Left kidney (tissue), 2 donors: ENCODE data around the gene CD7. TPM values are rescaled to one million over a fixed set of nuclear protein-coding genes. Genes with fewer than 3 reads are reported as not detected.

ENCODE experiments used
- DNase-seq: peaks from one replicate; pipeline ENCODE4 v3.0.0-alpha.2; 2013
- polyA plus RNA-seq: library from polyadenylated mRNA; unstranded; fragments of 120-200 nt; gene quantifications from one replicate; pipeline ENCODE4 v1.2.1, GENCODE V29; 2013; ENCODE audit not compliant: insufficient read length

The CD7 gene
- polyA plus RNA-seq, 1 donor: 0.18 TPM

DNA sequence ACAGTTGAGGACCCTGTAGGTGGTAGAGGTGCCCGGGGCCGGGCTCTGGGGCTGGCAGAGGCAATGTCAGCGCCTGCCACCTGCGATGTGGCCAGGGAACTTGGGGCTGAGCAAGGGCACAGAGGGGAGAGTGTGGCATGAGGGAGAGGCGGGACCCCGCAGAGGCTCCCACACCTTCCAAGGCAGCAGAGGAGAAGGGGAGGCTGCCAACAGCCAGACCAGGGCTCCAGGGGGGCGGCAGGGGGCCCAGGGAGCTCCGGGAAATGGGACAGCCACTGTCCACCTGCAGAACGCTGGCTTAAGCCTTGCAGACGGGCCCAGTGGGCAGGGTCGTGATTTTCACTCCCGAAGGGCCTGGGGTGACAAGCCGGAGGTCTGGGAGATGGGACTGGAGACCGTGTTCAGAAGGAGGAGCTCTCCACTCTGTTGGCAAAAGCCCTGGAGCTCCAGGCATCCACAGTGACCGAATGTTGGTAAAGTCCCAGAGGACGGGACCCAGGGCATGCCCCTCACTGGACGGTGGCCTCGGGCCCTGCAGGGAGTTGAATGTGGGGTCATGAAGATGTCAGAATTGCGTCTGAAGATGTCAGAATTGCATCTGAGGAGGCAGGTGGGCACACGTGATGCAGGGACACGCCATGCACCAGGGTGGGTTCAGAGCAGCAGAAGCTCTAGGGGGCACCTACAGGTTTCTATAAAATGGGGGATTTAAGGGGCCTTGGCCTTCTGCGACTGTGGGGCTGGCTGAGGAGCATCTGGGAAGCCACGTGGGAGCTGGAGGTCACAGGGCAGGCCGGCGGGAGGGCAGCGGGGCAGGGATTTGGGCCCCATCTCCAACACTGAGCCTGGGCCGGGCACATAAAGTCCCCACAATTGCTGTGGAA is 18.6 kb downstream of the CD7 start:
- DNase-seq: no peak

DNA sequence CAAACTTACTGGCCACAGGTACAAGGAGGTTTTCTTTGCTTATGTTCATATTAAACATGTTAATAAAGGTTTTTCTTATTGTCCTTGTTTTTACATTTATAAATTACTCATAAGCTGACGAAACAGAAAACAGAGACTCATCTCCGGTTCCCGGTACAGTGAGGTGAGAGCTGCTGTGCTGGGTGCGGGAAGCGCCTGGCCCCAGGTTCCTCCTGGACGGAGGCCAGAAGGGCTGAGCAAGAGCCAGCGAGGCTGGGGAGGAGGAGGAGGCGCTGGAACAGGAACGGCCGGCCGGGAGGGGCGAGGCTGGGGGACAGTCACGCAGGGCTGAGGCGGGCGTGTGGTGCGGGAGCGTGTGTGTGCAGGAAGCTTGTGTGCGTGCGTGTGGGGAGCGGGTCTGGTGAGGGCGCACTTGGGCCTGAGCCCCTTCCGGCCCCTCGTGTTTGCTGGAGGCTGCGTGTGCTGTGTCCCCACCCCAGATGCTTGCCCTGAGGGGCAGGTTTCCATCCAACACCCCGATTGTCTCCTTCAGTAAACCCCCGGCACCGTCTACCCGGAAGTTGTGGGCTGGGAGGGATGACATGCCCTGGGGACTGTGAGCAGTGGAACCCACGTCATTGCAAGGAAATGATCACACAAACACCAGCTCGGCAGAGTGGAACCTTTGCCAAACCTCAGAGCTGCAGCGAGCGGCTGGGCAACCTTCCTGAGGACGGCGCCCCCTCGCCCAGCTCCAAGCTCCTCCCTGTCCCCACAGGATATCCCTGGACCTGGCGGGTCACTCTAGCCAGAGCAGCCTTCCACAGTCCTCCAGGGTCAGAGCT is 19.5 kb downstream of the CD7 start:
- no peak for DNase-seq

DNA sequence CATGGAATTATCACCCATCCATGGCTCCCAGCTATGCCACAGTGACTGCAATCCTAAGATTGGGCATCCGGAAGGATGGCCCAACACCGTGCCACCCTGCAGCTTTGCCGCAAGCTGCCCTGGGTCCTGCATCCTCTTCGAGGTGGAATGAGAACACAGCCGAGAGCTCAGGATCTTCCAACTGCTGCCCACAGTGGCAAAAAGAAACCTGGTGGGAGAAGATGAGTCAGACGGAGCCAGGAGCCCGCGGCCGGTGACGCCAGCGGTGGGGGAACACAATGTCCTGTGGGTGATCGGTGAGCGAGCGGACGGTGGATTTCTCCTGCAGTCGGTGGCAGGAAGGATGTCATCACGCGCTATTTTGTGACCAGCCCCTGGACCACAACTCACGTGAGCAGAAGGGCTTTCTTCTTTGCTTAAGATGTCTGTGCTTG is 20.1 kb downstream of the CD7 start:
- no peak for DNase-seq

DNA sequence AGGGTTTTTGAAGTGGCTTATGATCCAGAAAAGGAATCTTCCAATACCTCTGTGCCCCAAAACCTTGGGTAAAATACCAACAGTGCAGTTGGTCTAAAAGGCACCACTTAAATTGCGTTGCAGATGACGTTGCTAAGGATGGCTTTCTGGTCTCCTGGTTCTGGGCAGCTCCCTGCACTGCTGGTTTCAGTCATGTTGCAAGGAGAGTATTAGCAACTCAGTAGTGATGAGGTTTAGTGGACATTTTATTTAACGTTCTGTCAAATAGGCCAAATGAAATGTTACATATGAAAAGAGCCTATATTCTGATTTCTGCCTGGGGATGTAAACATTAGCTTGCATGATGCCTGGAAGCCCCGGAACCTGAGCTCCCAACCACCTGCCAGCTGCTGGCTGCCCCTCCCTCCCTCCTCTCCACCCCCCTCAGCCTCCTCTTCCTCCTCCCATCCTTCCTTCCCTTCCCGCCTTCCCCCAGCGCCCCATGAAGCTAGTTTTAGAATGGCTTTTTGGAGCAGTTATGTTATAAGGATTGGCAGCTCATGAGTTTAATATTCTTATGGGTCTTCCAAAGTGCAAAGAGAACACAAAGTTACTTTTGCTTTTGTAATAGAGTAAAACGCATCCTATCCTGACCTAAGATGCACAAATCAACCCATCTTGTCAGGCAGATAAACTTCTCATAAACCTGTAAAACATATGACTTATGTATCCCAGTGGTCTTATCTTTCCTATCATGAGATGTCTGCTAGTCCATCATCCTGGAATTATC is 20.7 kb downstream of the CD7 start:
- DNase-seq: no peak

DNA sequence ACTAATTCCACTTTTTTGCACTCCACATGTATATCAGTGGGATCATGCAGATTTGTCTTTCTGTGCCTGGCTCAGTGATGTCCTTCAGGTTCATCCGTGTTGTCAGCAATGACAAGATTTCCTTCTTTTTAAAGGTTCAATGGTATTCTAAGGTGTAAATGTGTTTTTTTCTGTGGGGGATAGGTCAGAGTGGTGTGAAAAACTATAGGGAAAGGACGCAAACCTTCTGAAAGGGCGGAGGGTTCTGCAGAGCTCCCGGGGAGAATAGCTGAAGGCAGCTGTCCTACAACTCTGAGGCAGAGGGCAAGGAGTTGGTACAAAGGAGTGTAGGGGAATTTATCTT is 22.0 kb downstream of the CD7 start:
- no peak for DNase-seq

DNA sequence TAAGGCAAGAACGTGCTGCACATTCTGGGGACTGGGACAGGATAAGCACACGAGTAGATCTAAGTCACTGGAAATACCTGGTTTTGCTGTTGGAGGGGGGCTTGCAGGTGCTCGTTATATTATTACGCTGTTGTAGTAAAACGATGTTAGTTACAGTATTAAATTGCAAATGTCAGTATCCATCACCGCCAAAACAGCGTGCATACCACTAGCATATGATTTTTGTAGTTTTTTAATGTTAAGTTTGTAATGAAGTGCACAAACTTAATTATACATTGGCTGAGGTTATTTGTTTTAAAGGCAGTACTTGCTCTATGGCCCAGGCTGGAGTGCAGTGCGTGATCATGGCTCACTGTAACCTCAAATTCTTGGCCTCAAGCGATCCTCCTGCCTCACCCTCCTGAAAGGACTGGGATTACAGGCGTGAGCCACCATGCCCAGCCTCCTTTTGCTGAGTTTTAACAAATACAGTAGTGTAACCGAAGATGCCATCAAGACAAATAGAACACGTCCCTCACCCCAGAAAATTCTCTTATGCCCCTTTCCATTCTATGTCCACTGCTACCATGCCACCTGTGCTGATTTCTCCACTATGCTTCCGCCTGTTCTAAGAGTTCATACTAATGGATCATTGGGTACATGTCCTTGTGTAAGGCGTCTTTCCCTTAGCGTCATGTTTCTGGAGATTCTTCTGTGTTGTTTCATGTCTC is 23.2 kb downstream of the CD7 start:
- DNase-seq: no peak

DNA sequence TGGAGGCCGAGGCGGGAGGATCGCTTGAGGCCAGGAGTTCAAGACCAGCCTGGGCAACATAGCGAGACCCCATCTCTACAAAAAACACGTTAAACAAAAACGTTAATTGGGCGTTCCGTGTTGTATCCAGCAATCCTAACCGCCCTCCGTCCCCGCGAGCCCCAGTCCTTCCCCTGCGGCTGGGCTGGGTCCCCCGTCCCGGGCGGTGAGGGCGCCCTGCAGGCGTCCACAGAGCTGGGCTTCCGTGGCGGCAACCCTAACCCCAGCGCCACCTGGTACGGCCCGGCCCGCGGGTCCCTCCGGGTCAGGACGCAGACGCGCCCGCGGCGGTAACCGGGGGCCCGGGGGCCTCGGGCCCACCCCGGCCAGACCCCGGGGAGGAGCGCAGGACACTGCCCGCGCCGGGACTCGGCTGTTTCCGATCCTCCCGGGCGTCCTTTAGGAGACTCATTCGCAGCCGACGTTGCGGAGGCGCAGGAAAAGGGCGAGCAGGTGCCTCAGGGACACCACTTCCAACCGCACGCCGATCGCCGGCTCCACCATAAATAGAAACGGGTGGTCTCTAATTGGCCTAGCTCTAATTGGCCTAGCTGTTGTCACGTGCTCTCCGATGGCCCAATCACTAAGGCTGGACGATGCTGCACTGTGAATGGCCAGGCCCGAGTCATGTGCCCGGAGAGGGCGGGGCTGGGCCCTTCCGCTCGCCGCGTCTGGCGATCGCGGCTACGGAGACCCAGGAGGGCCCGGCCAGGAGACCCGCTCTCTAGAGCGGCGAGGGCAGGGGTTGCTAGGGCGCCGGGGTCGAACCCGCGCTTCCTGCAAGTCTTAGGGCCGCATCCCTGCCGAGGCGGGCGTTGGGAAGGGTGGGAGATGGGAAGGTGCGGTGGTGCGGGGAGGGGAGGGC is 24.9 kb downstream of the CD7 start:
- DNase-seq: peak; percentile 97

DNA sequence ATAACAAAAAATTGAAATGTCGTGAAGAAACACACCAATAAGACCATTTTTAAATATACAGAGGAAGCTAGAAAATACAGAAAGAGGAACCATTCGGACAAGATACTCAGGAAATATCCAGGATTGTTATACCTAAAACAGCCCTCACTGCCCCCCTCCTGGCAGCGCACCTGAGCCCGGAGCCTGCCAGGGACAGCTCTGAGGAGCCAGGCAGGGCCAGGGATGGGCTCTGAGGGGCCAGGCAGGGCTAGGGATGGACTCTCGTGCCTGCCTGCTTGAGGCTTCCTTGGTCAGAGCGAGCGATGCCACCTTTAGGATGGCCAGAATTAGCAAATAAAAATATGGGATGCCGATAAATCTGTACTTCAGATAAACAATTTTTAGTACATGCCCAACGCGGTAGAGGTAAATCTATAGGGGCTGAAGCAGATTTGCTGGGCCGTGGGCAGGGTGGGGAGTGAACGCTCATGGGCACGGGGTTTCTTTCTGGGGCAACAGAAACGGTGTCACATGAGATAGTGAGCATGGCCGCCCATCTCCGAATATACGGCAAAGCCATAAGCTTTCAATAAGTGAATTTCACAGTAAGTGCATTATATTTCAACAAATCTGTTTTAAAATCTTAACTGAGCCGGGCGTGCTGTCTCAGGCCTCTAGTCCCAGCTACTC is 25.7 kb downstream of the CD7 start:
- no peak for DNase-seq

DNA sequence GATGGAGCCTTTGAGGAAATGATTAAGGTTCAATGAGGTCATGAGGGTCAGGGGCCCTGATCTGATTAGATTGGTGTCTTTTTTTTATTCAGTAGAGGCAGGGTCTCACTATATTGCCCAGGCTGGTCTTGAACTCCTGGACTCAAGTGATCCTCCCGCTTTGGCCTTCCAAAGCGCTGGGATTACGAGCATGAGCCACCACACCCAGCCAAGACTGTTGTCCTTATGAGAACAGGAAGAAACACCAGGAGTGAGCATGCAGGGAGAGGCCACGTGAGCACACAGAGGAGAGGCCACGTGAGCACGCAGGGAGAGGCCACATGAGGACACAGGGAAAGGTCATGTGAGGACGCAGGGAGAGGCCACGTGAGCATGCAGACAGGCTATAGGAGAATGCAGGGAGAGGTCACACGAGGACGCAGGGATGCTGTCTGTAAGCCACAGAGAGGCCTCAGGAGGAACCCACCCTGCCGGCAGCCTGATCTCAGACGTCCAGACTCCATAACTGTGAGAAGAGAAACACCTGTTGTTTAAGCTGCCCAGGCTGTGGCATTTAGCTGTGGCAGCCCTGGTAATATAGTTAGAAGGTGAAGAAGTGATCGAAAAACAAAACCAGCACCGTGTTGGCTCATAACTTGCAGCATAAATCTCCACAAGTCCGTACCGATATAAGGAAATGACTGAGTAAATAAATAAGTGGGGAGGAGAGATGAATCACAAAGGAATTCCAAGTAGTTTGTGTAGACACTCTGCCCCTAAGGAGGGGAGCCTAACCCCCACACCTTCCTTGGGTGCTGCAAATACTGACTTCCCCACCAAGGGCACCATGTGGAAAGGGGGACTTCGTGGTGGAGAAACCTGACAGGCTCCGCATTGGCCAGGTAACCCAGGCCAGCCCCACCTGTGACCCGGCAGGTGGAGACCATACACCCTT is 29.3 kb downstream of the CD7 start:
- no peak for DNase-seq

DNA sequence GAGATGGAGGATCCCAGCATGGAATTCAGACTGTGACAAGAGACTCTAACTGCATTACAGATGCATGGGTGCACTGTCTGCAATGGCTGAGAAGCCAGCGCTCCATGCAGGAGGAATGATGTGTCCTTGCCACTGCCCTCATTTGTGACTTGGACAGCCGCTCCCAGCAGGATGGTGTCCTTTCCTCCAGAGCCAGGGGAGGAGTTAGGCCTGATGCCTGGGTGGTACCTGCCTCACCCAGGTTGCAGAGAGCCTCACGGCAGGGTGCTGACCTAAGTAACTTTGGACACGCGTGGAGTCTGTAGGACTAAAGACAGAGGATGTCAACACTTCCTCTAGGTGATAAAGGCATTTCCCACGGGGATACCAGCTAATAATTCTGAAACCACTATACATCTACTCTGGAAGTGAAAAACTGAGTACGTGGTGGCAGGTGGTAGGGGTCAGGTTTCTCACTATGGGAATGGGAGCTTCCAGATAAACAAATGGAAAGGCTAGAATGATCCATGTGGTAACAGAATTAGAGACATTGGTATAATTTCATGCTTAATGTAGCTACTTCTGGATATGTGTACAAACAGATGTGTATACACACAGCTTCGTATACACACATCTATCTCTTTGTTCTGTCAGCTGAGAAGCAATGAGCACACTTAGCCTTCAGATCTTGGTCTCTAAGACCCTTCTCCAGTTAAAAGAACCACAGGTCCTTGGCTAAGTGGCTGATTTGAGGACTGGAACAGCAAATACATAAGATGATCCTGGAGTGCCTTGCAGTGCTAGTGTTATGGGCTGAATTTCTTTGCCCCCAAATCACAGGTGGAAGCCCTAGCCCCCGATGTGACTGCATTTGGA is 30.2 kb downstream of the CD7 start:
- DNase-seq: no peak

DNA sequence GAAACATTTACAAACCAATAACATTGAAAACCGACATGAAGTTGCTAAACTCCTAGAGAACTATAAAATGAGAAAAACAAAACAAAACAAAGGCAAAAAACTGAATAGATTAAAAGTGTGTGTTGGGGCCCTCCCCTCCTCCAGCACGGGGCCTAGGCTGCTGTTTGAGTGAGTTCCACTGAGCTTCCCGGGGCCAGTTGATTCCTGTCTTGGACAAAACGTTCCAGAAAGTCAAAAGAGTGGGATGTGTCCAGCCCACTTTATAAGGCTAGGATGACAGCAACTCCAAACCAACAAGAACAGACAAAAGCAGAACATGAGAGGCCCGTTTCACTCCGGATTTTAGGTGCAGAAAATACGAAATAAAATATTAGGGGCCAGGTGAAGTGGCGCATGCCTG is 32.3 kb downstream of the CD7 start:
- no peak for DNase-seq

DNA sequence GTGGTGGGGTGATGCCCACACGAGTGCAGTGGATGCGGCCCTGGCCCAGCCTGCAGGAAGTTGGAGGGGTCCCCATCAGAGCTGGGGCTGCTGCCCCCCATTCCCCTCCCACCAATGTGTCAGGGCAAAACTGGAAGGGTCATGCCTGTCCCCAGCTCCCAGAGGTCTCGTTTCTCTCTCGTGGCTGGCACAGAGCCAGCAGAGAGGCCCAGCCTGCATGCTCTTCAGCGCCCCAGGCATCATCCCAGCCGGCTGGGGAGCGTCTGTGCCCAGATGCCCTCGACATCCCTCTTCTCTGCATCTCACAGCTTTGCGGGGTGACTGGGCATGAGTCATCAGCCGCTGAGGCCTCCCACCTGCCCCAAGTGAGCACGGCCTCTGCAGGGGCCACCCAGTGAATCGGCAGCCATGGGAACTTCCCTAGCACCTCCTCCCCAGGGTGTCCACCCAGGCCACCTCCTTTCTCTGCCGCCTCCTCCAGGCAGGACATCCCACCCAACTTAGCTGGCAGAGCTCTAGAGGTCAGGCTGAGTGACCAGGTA is 34.1 kb downstream of the CD7 start:
- no peak for DNase-seq

DNA sequence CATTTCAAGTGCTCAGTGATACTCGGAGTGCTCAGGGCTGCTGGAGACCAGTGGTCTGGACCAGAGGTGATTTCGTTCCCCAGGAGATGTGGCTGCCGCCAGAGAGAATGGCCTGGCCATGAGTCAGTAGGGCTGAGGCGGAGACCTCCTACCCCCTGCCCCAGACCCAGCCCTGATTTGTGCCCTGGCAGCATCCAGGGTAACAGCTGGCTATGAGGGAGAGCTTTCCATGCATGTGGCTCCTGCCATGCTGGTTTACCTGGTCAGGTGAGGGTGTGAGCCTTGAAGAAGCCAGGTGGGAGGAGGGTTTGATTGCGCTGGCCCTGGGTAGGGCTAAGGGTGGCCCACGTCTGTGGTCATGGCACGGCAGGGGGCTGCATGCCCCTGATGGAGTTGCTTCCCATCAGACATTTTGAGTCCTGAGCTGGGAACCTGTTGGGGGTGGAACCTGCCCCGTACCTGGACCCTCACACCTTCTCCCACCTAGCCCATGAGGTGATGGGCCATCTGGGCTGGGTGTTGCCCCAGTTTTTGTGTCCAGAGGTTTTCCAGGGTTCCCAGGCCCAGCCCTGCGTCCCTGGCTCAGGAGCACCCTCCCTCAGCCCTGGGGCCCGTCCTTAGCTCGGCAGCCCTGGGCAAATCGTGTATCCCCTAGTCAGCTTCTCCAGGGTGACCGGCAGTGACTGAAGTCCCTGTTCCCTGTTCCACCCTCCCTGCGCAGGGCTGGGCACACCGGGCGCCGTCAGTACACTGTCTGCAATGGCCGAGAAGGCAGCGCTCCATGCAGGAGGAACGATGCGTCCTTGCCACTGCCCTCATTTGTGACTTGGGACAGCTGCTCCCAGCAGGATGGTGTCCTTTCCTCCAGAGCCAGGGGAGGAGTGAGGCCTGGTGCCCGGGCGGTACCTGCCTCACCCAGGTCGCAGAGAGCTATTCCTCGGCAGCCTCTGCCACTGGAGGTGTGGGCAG is 34.9 kb downstream of the CD7 start:
- no peak for DNase-seq

DNA sequence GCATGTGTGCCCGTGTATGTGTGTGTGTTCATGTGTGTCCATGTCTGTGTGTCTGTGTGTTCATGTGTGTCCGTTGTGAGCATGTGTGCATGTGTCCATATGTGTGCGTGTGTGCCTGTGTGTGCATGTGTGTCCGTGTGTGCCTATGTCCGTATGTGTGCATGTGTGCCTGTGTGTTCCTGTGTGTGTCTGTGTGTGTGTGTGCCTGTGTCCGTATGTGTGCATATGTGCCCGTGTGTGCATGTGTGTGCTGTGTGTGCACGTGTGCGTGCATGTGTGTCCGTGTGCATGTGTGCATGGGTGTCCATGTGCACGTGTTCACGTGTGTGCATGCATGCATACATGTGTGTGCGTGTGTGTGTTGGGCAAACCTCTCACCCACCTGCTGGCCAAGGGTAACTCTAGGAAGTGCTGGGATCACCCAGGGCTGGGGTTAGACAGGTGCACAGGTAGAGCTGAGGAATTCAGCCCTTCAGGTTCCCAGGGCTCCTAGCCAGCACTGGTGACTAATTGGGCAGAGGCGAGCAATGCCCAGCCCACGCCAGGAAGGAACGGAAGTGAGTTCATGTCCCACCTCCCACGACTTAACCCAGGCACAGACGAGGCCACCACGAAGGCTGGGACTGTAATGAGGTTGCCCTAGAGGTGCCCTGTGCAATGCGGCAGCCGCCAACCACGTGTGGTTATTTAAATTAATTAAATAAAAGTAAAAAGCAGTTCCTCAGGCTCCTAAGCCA is 35.7 kb downstream of the CD7 start:
- no peak for DNase-seq

DNA sequence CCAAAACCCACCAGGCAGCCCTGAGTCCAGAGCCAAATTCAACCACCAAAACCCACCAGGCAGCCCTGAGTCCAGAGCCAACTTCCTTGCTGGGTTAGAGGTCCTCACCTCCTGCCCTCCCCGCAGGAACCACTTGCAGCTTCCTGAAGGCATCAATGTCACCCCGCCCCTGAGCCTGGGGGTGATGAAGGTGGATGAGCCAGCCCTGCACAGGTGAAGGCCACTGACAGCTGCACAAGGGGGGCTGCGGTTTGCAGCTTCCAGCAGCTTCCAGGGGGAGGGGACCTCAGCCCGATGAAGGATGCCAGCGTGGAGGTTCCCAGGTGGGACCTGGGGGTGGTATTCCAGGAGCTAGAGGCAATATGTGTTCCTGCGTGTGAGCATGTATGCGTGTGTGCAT is 36.3 kb downstream of the CD7 start:
- DNase-seq: no peak

DNA sequence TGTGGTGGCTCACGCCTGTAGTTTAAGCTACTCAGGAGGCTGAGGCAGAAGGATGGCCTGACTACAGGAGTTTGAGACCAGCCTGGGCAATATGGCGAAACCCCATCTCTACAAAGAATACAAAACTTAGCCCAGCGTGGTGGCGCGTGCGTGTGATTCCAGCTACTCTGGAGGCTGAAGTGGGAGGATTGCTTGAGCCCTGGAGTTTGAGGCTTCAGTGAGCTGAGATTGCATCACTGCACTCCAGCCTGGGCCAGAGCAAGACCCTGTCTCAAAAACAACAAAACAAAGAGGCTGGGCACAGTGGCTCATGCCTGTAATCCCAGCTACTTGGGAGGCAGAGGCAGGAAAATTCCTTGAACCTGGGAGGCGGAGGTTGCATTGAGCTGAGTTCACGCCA is 36.9 kb downstream of the CD7 start:
- no peak for DNase-seq
